NB4 (cell line): Measurements from ENCODE around the gene BTBD1.

Source experiments
- MYC ChIP-seq: IDR thresholded peaks from 2 replicates; pipeline ENCODE4 v1.6.1; 2011; ENCODE audit warnings: low read depth, low read length
- POLR2A ChIP-seq: IDR thresholded peaks from 2 replicates; pipeline ENCODE4 v1.6.1; 2011; ENCODE audit warnings: mild to moderate bottlenecking; ENCODE audit not compliant: insufficient read length; ENCODE audit errors: extremely low read depth
- TF ChIP-seq, protein P1 (sequence below): IDR thresholded peaks from one replicate; pipeline ENCODE4 v1.5.1; 2012; ENCODE audit warnings: low read depth, low read length

- TF ChIP-seq, protein P1, sequence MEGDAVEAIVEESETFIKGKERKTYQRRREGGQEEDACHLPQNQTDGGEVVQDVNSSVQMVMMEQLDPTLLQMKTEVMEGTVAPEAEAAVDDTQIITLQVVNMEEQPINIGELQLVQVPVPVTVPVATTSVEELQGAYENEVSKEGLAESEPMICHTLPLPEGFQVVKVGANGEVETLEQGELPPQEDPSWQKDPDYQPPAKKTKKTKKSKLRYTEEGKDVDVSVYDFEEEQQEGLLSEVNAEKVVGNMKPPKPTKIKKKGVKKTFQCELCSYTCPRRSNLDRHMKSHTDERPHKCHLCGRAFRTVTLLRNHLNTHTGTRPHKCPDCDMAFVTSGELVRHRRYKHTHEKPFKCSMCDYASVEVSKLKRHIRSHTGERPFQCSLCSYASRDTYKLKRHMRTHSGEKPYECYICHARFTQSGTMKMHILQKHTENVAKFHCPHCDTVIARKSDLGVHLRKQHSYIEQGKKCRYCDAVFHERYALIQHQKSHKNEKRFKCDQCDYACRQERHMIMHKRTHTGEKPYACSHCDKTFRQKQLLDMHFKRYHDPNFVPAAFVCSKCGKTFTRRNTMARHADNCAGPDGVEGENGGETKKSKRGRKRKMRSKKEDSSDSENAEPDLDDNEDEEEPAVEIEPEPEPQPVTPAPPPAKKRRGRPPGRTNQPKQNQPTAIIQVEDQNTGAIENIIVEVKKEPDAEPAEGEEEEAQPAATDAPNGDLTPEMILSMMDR = no peak
- TF ChIP-seq MYC = no peak
- TF ChIP-seq POLR2A = no peak
Observed at GRCh38 chr15:82971218-82971984, 95.7 kb downstream of the BTBD1 start.
